Ectodermal cell (in vitro differentiated cells): Measurements from ENCODE around the gene IGIP.

Experiments used
- H3K27ac ChIP-seq: 2 replicates; pipeline ENCODE4 v1.7.0; 2013; ENCODE audit warnings: mild to moderate bottlenecking, low read depth, low read length; ENCODE audit not compliant: insufficient read depth, poor library complexity, severe bottlenecking
- H3K27me3 ChIP-seq: 2 replicates; pipeline ENCODE4 v1.7.0; 2013; ENCODE audit warnings: mild to moderate bottlenecking, low read length; ENCODE audit not compliant: insufficient read depth, control insufficient read depth, poor library complexity, severe bottlenecking
- H3K36me3 ChIP-seq: one replicate; pipeline ENCODE4 v1.7.0; 2013; ENCODE audit warnings: low read length; ENCODE audit not compliant: control insufficient read depth, insufficient read depth
- H3K4me1 ChIP-seq: one replicate; pipeline ENCODE4 v1.7.0; 2013; ENCODE audit warnings: low read length; ENCODE audit not compliant: control insufficient read depth, insufficient read depth
- H3K4me3 ChIP-seq: 2 replicates; pipeline ENCODE4 v1.7.0; 2013; ENCODE audit warnings: low read depth, low read length, control low read depth; ENCODE audit not compliant: insufficient read depth
- H3K9me3 ChIP-seq: 2 replicates; pipeline ENCODE4 v1.7.0; 2013; ENCODE audit warnings: mild to moderate bottlenecking, low read length, moderate library complexity; ENCODE audit not compliant: control insufficient read depth
- WGBS, 2 experiments: methylation state at CpG; one replicate each; pipeline ENCODE4 v1.1.7; 2013; ENCODE audit warnings: missing lambda C conversion rate in 2 of 2; 5-methylcytosine and 5-hydroxymethylcytosine counted together

IGIP gene

DNA sequence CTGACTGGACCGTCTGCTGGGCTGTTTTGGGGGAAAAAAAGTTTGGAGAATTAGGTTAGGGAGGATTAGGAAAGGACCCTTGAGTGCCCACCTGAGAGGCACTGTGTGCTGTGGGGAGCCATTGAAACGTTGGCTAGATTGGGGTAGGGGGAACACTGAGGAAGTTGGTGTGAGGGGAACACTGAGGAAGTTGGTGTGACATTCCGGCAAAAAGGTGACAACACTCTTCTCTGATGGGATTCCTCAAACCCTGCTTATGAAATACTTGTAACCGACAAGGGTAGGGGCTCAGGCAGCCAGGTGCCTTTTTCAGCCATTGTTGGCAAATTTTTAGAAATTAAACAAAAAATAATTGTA, 50.3 kb downstream of the IGIP start:
- peaks cover 9% of the 10 kb centered on the region for H3K27me3 ChIP-seq
- H3K36me3 ChIP-seq = no peaks in the 10 kb centered on the region
- 7 to 17% methylated on average over 3 to 4 of the region's 4 CpGs for WGBS, 2 experiments
- peak overlapping the region; percentile 91 for H3K27ac ChIP-seq
- H3K4me1 ChIP-seq = peaks cover 16% of the 10 kb centered on the region
- no peaks in the 10 kb centered on the region for H3K9me3 ChIP-seq
- peak overlapping the region; percentile 98 for H3K4me3 ChIP-seq

DNA sequence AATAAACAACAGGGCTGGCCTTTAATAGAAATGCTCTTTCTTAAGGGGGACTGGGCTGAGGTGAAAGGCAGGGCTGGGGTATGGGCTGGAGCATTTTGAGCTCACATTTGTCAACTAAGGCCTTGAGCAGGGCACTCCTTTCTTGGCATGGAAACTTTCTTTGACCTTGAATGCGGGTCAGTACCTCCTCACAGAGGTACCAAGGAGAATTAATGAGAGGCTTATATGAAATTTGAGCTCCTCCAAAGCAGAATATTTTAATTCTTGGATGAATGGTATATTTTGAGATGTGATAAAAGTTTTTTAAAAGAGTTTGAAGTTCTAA, 52.3 kb downstream of the IGIP start:
- H3K27me3 ChIP-seq = peaks cover 6% of the 10 kb centered on the region
- peaks cover 28% of the 10 kb centered on the region for H3K4me1 ChIP-seq
- H3K9me3 ChIP-seq = no peaks in the 10 kb centered on the region
- H3K27ac ChIP-seq = no peak overlapping the region
- 93 to 100% methylated on average over 1 of the region's 1 CpG for WGBS, 2 experiments
- no peak overlapping the region for H3K4me3 ChIP-seq
- no peaks in the 10 kb centered on the region for H3K36me3 ChIP-seq

DNA sequence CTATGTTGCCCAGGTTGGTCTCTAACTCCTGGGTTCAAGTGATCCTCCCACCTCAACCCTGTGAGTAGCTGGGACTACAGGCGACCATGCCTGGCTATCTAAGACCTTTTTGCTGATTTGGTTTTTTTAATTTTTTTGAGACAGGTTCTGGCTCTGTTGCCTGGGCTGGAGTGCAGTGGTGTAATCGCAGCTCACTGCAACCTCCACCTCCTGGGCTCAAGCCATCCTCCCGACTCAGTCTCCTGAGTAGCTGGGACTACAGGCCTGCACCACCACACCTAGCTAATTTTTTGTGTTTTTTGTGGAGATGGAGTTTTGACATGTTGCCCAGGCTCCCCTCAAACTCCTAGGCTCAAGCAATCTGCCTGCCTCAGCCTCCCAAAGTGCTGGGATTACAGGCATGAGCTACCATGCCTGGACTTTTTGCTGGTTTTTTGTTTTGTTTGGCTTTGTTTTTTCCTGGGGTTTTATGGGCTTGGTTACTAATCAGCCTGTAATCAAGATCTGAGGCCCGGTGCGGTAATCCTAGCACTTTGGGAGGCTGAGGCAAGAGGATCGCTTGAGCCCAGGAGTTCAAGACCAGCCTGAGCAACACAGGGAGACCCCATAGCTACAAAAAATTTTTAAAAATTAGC, 52.9 kb downstream of the IGIP start:
- Histone ChIP-seq H3K9me3 (no peaks in the 10 kb centered on the region), H3K36me3 (no peaks in the 10 kb centered on the region), H3K4me3 (no peak overlapping the region), H3K27me3 (peaks cover 4% of the 10 kb centered on the region), H3K4me1 (peaks cover 33% of the 10 kb centered on the region), H3K27ac (no peak overlapping the region)
- 83 to 85% methylated on average over 6 of the region's 6 CpGs for WGBS, 2 experiments
